H9 (cell line): ENCODE results near the gene HPCAL1. TPM values are rescaled to one million over a fixed set of nuclear protein-coding genes. Genes with fewer than 3 reads are reported as not detected.

Experiments
- DNase-seq: peaks from one replicate; pipeline ENCODE4 v3.0.0-alpha.2; 2017
- H2AFZ ChIP-seq: one replicate; pipeline ENCODE4 v1.6.1; 2013; ENCODE audit warnings: mild to moderate bottlenecking, low read length, control low read depth, moderate library complexity
- H2AK5ac ChIP-seq: 2 replicates; pipeline ENCODE4 v1.6.1; 2013; ENCODE audit warnings: low read length, control low read depth, mixed read lengths; ENCODE audit not compliant: insufficient read length
- H2BK120ac ChIP-seq: one replicate; pipeline ENCODE4 v1.6.1; 2013; ENCODE audit warnings: low read depth, mild to moderate bottlenecking, low read length, control low read depth, inconsistent platforms; ENCODE audit not compliant: poor library complexity, severe bottlenecking
- H2BK12ac ChIP-seq: 2 replicates; pipeline ENCODE4 v1.6.1; 2013; ENCODE audit warnings: low read length, control low read depth, mixed read lengths, low read depth; ENCODE audit not compliant: insufficient read length
- H2BK15ac ChIP-seq: 2 replicates; pipeline ENCODE4 v1.6.1; 2013; ENCODE audit warnings: low read depth, low read length, control low read depth
- H2BK20ac ChIP-seq: one replicate; pipeline ENCODE4 v1.6.1; 2013; ENCODE audit warnings: low read depth, mild to moderate bottlenecking, low read length, control low read depth, inconsistent platforms; ENCODE audit not compliant: poor library complexity, severe bottlenecking
- H2BK5ac ChIP-seq: 2 replicates; pipeline ENCODE4 v1.6.1; 2013; ENCODE audit warnings: low read length, control low read depth, mixed read lengths; ENCODE audit not compliant: insufficient read length
- H3K14ac ChIP-seq: 2 replicates; pipeline ENCODE4 v1.6.1; 2013; ENCODE audit warnings: low read length, control low read depth; ENCODE audit not compliant: insufficient read depth
- H3K18ac ChIP-seq: 2 replicates; pipeline ENCODE4 v1.6.1; 2013; ENCODE audit warnings: low read depth, mild to moderate bottlenecking, mixed read lengths, low read length, control low read depth; ENCODE audit not compliant: insufficient read length
- H3K23ac ChIP-seq: 2 replicates; pipeline ENCODE4 v1.6.1; 2013; ENCODE audit warnings: low read length, control low read depth, mixed read lengths, low read depth; ENCODE audit not compliant: insufficient read length
- H3K23me2 ChIP-seq: 2 replicates; pipeline ENCODE4 v1.6.1; 2013; ENCODE audit warnings: low read depth, mild to moderate bottlenecking, mixed read lengths, low read length, control low read depth; ENCODE audit not compliant: insufficient read length, poor library complexity, severe bottlenecking
- H3K27ac ChIP-seq: 2 replicates; pipeline ENCODE4 v1.5.1; 2013; ENCODE audit warnings: low read length, control low read depth, mixed read lengths, low read depth; ENCODE audit not compliant: insufficient read length
- H3K27me3 ChIP-seq: 2 replicates; pipeline ENCODE4 v1.6.1; 2013; ENCODE audit warnings: low read length, control low read depth, inconsistent platforms; ENCODE audit not compliant: insufficient read depth
- H3K4ac ChIP-seq: 2 replicates; pipeline ENCODE4 v1.6.1; 2013; ENCODE audit warnings: low read depth, mild to moderate bottlenecking, control low read depth, inconsistent platforms, low read length, moderate library complexity
- H3K4me1 ChIP-seq: 2 replicates; pipeline ENCODE4 v1.6.1; 2013; ENCODE audit warnings: low read length, control low read depth, inconsistent platforms; ENCODE audit not compliant: insufficient read depth
- H3K4me2 ChIP-seq: 2 replicates; pipeline ENCODE4 v1.6.1; 2013; ENCODE audit warnings: low read length, control low read depth, mixed read lengths; ENCODE audit not compliant: insufficient read length, insufficient read depth
- H3K56ac ChIP-seq: 2 replicates; pipeline ENCODE4 v1.6.1; 2013; ENCODE audit warnings: low read depth, mild to moderate bottlenecking, mixed read lengths, low read length, control low read depth; ENCODE audit not compliant: insufficient read length
- H3K79me1 ChIP-seq: 2 replicates; pipeline ENCODE4 v1.6.1; 2013; ENCODE audit warnings: low read depth, mild to moderate bottlenecking, moderate library complexity, low read length, control low read depth, inconsistent platforms; ENCODE audit not compliant: insufficient read depth, poor library complexity, severe bottlenecking
- H3K79me2 ChIP-seq: 2 replicates; pipeline ENCODE4 v1.6.1; 2013; ENCODE audit warnings: low read length, control low read depth, inconsistent platforms; ENCODE audit not compliant: insufficient read depth
- H3K9ac ChIP-seq: 2 replicates; pipeline ENCODE4 v1.6.1; 2013; ENCODE audit warnings: low read length, control low read depth, mixed read lengths; ENCODE audit not compliant: insufficient read length; ENCODE audit errors: extremely low read depth
- H3K9me3 ChIP-seq: one replicate; pipeline ENCODE4 v1.6.1; 2013; ENCODE audit warnings: low read depth, low read length, inconsistent platforms; ENCODE audit not compliant: control insufficient read depth
- H3T11ph ChIP-seq: one replicate; pipeline ENCODE4 v1.6.1; 2013; ENCODE audit warnings: mild to moderate bottlenecking, low read length, control low read depth, inconsistent platforms
- H4K20me1 ChIP-seq: one replicate; pipeline ENCODE4 v1.6.1; 2013; ENCODE audit not compliant: control insufficient read depth, insufficient read length, insufficient read depth
- H4K5ac ChIP-seq: 2 replicates; pipeline ENCODE4 v1.6.1; 2013; ENCODE audit warnings: low read depth, mild to moderate bottlenecking, mixed read lengths, low read length, control low read depth; ENCODE audit not compliant: insufficient read length
- H4K8ac ChIP-seq: replicated peaks from 2 replicates; pipeline ENCODE4 v1.6.1; 2013; ENCODE audit warnings: low read length, control low read depth, mixed read lengths, low read depth; ENCODE audit not compliant: insufficient read length
- H4K91ac ChIP-seq: 2 replicates; pipeline ENCODE4 v1.6.1; 2013; ENCODE audit warnings: low read depth, mild to moderate bottlenecking, moderate library complexity, mixed read lengths, low read length, control low read depth; ENCODE audit not compliant: insufficient read length
- H3K27ac Mint-ChIP-seq, 3 experiments: 2 replicates in 2 of 3; 3 replicates in 1 of 3; pipeline ENCODE4 v1.8.0; 2020 to 2021; ENCODE audit warnings: mixed read lengths in 3 of 3, mild to moderate bottlenecking in 1 of 3, moderate library complexity in 1 of 3
- H3K27me3 Mint-ChIP-seq: 2 replicates; pipeline ENCODE4 v1.8.0; 2021; ENCODE audit warnings: low read depth, mild to moderate bottlenecking, moderate library complexity, mixed read lengths
- H3K36me3 Mint-ChIP-seq, 3 experiments: 2 replicates in 2 of 3; 3 replicates in 1 of 3; pipeline ENCODE4 v1.8.0; 2020 to 2021; ENCODE audit warnings: low read depth in 3 of 3, mixed read lengths in 3 of 3; ENCODE audit not compliant: insufficient read depth in 1 of 3
- H3K4me1 Mint-ChIP-seq, 2 experiments: 2 replicates each; pipeline ENCODE4 v1.8.0; 2020; ENCODE audit warnings: mixed read lengths in 2 of 2
- H3K4me3 Mint-ChIP-seq, 2 experiments: 2 replicates in 1 of 2; 3 replicates in 1 of 2; pipeline ENCODE4 v1.8.0; 2020 to 2021; ENCODE audit warnings: mild to moderate bottlenecking in 2 of 2, mixed read lengths in 2 of 2, moderate library complexity in 1 of 2
- H3K9me3 Mint-ChIP-seq, 2 experiments: 2 replicates in 1 of 2; 3 replicates in 1 of 2; pipeline ENCODE4 v1.8.0; 2020; ENCODE audit warnings: mild to moderate bottlenecking in 2 of 2, mixed read lengths in 2 of 2, moderate library complexity in 1 of 2
- CTCF ChIP-seq: fragments of 200-600 bp; sonication (generic); conservative IDR thresholded peaks from 3 replicates; pipeline ENCODE4 v1.8.0; 2021; ENCODE audit warnings: antibody characterized with exemption, mild to moderate bottlenecking
- WGBS: extraction: QIAGEN DNeasy Blood & Tissue Kit; methylation state at CpG from one replicate; pipeline ENCODE4 v1.1.7; 2013; ENCODE audit warnings: missing lambda C conversion rate, low lambda C conversion rate, mixed read lengths; ENCODE audit not compliant: insufficient read length; ENCODE audit errors: extremely low coverage; 5-methylcytosine and 5-hydroxymethylcytosine counted together
- total RNA-seq: library from RNA; stranded (reverse); gene quantifications from 2 replicates; pipeline ENCODE4 v1.2.1, GENCODE V29; 2021

HPCAL1 gene
- total RNA-seq, 1 experiment from 2014 or later = 4.7 TPM

DNA sequence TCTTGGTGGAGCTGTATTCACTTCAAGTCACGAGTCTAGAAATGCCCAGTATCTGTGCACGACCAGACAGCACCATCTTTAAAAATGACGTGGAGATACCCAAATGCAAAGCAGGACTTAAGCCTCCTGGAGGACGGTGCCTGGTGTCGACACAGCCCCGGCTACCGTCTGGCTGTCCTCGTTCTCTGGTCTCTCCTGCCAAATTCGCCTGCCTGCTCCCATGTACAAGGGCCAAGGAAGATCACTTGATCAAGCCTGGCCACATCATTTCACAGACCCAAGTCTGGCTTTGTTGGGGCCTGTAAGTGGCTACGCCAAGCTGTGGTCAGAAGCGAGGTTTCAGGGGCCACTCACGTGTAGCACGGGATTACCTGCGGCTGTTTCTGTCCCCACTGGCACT, 136.0 kb downstream of the HPCAL1 start:
- Histone ChIP-seq H3K27me3 (no peaks in the 10 kb centered on the region), H3K23me2 (no peaks in the 10 kb centered on the region), H2BK20ac (no peak overlapping the region), H4K20me1 (no peaks in the 10 kb centered on the region), H2BK15ac (no peak overlapping the region), H4K8ac (no peak overlapping the region), H3K4me2 (no peak overlapping the region), H3K9ac (no peak overlapping the region), H3K9me3 (no peaks in the 10 kb centered on the region), H2AK5ac (no peak overlapping the region), H4K91ac (no peak overlapping the region), H3K14ac (no peak overlapping the region; the same call in 1 of the 2 replicates), H3K23ac (no peak overlapping the region), H3K4me1 (no peaks in the 10 kb centered on the region), H3K56ac (no peak overlapping the region), H3K79me1 (no peaks in the 10 kb centered on the region), H3K27ac (no peak overlapping the region), H3K4ac (no peak overlapping the region), H3K18ac (no peak overlapping the region), H3T11ph (no peak overlapping the region), H2BK120ac (no peak overlapping the region), H2BK12ac (no peak overlapping the region), H3K79me2 (no peaks in the 10 kb centered on the region), H2BK5ac (no peak overlapping the region), H4K5ac (no peak overlapping the region), H2AFZ (no peak overlapping the region)
- DNase-seq = no peak
- Mint-ChIP-seq H3K36me3 (peaks cover 25 to 43% (median 38%) of the 10 kb centered on the region in 3 experiments; a peak in 6 of 7 replicates), H3K4me3 (no peak overlapping the region), H3K9me3 (no peaks in the 10 kb centered on the region), H3K27ac (0 out of 7 replicates have a peak overlapping the region, but pooled peaks of 1 of the 3 experiments have one; percentile 48), H3K4me1 (peaks cover 0 to 2% of the 10 kb centered on the region in 2 experiments; a peak in 1 of 4 replicates), H3K27me3 (peaks cover 3% of the 10 kb centered on the region; the same call in 1 of the 2 replicates)
- no CpG with 5 or more reads among the region's 14 CpGs for WGBS
- TF ChIP-seq CTCF = no peak
